ENCODE measurements around the gene LENG8.

Gene LENG8

DNA sequence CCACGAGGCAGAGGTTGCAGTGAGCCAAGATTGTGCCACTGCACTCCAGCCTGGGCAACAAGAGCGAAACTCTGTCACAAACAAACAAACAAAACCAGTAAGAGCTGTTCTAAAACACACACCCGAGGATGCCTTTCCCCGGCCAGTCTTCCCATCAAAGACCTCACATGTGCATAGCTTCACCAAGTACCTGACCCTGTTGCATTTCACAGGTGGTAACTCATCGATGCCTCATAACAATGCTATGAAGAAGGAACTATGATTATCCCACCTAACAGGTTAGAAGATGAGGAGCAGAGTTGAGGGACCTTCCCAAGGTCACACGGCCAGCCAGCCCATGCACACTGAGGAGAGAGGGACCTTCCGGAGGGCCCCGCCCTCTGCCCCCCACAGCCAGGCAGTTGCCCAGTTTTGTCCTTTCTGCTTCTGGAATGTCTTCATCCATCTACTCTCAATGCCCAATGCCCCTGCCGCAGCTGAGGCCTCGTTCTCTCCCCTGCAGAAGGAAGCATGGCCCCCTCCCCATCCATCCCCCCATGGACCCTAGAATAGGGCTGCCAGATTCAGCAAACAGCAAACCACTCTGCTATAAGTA, 16.8 kb upstream of the LENG8 start:
- DNase-seq (ENCODE audit: low spot score) = no peak
- TF ChIP-seq, protein P1, sequence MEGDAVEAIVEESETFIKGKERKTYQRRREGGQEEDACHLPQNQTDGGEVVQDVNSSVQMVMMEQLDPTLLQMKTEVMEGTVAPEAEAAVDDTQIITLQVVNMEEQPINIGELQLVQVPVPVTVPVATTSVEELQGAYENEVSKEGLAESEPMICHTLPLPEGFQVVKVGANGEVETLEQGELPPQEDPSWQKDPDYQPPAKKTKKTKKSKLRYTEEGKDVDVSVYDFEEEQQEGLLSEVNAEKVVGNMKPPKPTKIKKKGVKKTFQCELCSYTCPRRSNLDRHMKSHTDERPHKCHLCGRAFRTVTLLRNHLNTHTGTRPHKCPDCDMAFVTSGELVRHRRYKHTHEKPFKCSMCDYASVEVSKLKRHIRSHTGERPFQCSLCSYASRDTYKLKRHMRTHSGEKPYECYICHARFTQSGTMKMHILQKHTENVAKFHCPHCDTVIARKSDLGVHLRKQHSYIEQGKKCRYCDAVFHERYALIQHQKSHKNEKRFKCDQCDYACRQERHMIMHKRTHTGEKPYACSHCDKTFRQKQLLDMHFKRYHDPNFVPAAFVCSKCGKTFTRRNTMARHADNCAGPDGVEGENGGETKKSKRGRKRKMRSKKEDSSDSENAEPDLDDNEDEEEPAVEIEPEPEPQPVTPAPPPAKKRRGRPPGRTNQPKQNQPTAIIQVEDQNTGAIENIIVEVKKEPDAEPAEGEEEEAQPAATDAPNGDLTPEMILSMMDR (IDR thresholded peaks at IDR 0.05; ENCODE audit: extremely low read depth, insufficient read depth, missing control alignments) = no peak
- in situ Hi-C loops (cut with MboI; ENCODE audit: low pct_unique_long_range_greater_than_20kb, low sequenced_read_pairs, unreplicated experiment) = no loop called here

DNA sequence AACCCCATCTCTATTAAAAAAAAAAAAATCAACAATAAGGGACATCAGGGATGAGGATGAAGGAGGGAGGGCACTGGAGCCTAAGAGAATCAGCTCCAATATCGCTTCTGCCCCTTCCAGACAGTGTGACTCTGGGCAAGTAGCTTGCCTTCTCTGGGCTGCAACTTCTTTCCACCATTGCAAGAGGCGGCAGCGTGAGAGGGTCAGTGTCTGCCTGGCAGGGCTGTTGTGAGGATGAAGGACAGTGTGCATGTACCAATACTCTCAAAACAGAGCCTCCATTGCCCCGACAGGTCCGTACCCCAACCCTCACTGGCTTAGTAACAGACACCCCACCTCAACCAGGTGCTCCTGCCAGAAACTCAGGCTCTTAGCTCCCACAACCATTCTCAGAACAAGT, 15.3 kb upstream of the LENG8 start:
- in situ Hi-C loops (cut with MboI; ENCODE audit: low pct_unique_long_range_greater_than_20kb, low sequenced_read_pairs, unreplicated experiment) = no loop called here
- DNase-seq (ENCODE audit: low spot score) = no peak
- TF ChIP-seq, protein P1 (IDR thresholded peaks at IDR 0.05; ENCODE audit: extremely low read depth, insufficient read depth, missing control alignments) = no peak

DNA sequence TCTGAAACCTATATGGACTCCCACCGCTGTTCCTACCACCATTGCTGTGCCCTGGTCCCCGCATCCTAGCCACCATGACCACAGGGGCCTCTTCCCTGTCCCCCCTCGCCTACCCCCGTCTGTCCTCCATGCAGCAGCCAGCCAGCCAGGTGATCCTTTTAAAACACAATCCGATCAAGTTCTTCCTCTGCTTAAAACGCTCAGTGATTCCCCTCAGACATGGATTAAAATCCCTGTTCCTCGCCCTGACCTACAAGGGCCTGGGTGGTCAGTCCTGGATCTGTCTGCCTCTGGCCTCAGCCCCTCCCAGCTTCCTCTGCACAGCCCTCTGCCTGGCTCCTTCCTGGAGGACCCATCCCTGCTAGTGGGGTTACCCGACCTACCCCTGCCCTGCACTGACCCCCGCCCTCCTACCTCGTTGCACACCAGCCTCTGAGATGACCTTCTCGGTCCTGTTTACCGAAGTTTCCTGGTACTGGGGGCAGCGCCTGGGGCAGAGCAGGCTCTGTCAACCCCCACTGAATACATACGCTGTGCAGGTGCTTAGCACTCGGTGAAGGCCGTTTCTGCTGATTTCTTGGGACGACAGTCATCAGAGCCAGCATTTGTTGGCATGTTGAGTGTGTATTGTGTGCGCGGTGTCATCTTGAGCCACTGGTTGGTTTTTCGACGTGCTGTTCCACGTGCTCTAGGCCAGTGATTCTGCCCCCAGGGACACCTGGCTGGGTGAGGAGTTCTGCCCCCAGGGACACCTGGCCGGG, 14.7 kb upstream of the LENG8 start:
- in situ Hi-C loops (cut with MboI; ENCODE audit: low pct_unique_long_range_greater_than_20kb, low sequenced_read_pairs, unreplicated experiment) = no loop called here
- TF ChIP-seq, protein P1 (IDR thresholded peaks at IDR 0.05; ENCODE audit: extremely low read depth, insufficient read depth, missing control alignments) = no peak
- DNase-seq (ENCODE audit: low spot score) = no peak

DNA sequence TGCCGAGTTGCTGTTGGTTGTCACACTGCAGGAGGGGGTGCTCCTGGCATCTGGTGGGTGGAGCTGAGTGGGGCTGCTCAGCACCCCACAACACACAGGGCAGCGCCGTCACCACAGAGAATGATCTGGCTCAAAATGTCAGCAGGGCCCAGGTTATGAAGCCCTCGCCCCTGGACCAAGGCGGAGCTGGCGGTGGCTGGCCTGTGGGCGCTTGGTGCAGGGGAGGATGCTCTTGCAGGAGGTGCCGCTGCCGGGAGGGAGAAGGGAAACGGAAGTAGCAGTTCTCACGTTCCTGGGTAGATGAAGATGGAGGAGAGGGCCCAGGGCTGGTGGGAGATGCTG, 14.2 kb upstream of the LENG8 start:
- TF ChIP-seq, protein P1 (IDR thresholded peaks at IDR 0.05; ENCODE audit: extremely low read depth, insufficient read depth, missing control alignments) = no peak

DNA sequence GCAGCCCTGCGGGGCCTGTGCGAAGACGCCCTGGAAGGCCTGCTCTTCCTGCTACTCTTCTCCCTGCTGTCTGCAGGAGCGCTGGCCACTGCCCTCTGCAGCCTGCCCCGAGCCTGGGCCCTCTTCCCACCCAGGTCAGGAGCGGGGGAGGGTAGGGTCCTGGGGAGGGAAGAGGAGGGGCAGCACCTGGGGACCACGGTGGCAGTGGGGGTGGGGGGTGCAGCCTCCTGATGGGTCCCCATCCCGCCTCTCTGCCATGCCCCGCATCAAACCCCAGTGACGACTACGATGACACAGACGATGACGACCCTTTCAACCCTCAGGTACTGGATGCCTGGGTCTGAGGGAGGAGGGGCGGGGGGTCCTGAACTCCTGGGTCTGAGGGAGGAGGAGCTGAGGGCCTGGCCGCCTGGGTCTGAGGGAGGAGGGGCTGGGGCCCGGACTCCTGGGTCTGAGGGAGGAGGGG, 13.4 kb upstream of the LENG8 start:
- in situ Hi-C loops (cut with MboI; ENCODE audit: low pct_unique_long_range_greater_than_20kb, low sequenced_read_pairs, unreplicated experiment) = no loop called here
- TF ChIP-seq, protein P1 (IDR thresholded peaks at IDR 0.05; ENCODE audit: extremely low read depth, insufficient read depth, missing control alignments) = no peak
- no peak for DNase-seq (ENCODE audit: low spot score)

More for the DNA sequence above, 14.2 kb upstream of the LENG8 start:
- DNase-seq (ENCODE audit: low spot score) = no peak
- in situ Hi-C loops (cut with MboI; ENCODE audit: low pct_unique_long_range_greater_than_20kb, low sequenced_read_pairs, unreplicated experiment) = no loop called here

DNA sequence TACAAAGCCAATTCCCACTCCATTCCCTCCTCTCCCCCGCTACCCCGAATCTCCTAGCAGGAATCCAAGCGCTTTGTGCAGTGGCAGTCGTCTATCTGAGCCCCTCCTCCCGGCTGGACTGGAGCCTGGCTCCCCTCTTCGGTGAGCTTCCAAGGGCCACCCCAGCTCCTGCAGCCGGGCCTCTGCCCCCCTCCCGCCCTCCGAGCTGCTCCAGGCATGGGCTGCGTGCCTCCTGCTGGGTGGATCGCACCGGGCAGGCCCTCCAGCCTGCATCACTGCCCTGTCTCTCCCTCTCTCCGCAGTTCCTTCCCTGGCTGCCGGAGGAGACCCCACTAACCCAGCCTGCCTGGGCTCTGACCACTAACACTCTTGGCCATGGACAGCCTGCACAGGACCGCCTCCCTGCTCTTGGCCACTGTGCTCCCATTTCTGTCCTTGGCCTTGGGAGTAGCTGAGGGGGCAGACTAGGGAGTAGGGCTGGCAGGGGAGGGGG, 12.9 kb upstream of the LENG8 start:
- no peak for DNase-seq (ENCODE audit: low spot score)
- TF ChIP-seq, protein P1 (IDR thresholded peaks at IDR 0.05; ENCODE audit: extremely low read depth, insufficient read depth, missing control alignments) = no peak
- in situ Hi-C loops (cut with MboI; ENCODE audit: low pct_unique_long_range_greater_than_20kb, low sequenced_read_pairs, unreplicated experiment) = no loop called here

Measured in GM13977 (cell line).